GM12891 (cell line): ENCODE data around the gene RHBG.

Experiments used
- DNase-seq: peaks from one replicate; pipeline ENCODE4 v3.0.0; 2011; ENCODE audit warnings: low spot score; ENCODE audit not compliant: insufficient read length
- FAIRE-seq: peaks from 2 replicates; lab custom pipeline; 2011; peaks lifted over from hg19 to GRCh38; lab: Jason Lieb, UNC
- PAX5 ChIP-seq: IDR thresholded peaks from 2 replicates; pipeline ENCODE4 v1.6.1; 2011; ENCODE audit warnings: low read length, moderate library complexity, mild to moderate bottlenecking; ENCODE audit not compliant: insufficient read depth, severe bottlenecking
- POLR2A ChIP-seq: IDR thresholded peaks from 2 replicates; pipeline ENCODE4 v1.6.1; 2011; ENCODE audit warnings: low read depth, low read length, control low read depth
- POLR2AphosphoS5 ChIP-seq: IDR thresholded peaks from 2 replicates; pipeline ENCODE4 v1.6.1; 2011; ENCODE audit warnings: low read depth, low read length, control low read depth
- POU2F2 ChIP-seq: IDR thresholded peaks from 2 replicates; pipeline ENCODE4 v1.6.1; 2011; ENCODE audit warnings: low read depth, mild to moderate bottlenecking, control low read depth, low read length, moderate library complexity
- SPI1 ChIP-seq: IDR thresholded peaks from 2 replicates; pipeline ENCODE4 v1.6.1; 2011; ENCODE audit warnings: low read depth, low read length, control low read depth
- TAF1 ChIP-seq: IDR thresholded peaks from 2 replicates; pipeline ENCODE4 v1.6.1; 2011; ENCODE audit warnings: low read depth, low read length, control low read depth

RHBG gene

DNA sequence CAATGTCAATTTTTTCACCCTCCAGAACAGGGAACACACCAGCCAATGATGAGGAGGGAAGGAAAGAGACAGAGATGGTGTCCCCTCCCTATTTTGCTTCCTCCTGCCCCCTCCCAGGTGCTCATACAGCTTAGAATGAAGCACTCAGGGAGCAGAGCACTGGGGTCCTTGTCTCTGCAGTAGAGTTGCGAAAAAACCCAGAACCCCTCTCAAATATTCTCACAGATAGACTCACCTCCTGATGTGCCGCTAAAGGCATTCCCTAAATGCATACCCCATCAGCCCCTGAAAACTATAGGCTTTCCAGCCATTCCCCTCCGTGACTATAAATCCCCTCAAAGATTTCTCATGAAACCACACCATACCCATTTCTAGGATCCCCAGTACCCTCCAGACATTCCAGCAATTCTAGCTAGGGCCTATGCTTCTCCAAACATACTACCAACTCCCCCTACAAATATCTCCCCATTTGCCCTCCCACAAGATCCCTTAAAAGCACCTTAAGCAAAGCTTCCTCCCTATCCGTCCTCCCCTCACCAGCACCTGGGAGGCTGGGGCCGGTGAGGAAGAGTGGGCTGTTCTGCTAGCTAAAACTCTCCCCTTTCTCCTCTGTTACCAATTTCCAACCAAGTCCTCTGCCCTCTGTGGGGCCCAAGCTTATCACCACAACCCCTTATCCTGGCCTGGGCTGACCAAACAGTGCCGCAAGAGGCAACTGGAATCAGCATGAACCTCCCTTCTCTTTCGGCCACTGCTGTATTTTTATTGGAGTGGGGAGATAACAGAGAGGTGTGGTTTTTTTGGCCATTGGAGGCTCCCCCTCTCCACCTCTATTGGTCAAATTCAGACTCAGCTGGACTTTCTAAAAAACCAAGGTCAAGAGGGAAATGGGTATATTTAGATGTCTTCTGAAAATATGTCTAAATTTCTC, 54.7 kb downstream of the RHBG start:
- DNase-seq (no peak), FAIRE-seq (no peak)
- TF ChIP-seq TAF1 (no peak), PAX5 (no peak), POLR2A (no peak), POU2F2 (no peak), SPI1 (no peak), POLR2AphosphoS5 (no peak)

DNA sequence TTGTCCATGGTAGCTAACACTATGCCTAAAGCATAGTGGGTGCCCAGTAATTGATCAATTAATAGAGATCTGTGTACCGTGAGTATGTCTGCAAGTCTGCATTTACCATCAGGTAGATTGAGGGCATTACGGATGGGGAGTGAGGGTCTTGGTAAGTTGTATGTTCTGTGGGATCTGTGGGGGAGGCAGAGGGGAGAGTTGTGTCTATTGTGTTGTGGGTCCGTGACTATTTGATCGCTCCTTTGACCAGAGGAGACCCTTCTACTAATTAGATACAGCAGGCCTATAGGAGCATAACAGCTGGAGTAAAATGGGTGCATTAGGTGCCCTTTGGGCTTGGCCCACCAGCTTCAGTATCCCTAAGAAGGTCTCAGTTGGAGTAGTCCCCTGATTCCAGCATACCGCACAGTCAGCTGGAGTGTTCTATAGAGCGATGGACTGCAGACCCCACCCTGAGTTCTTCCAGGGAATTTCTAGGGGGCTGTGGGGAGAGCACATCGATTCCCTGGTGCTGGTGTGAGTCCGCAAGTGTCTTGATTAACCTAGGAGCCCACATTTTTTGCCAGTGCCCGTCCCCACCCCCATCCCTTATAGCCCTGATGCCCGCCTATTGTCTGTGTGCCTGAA, 55.9 kb downstream of the RHBG start:
- no peak for DNase-seq
- no peak for TF ChIP-seq POLR2AphosphoS5
- no peak for TF ChIP-seq POU2F2
- TF ChIP-seq PAX5 = no peak
- no peak for TF ChIP-seq TAF1
- no peak for TF ChIP-seq SPI1
- no peak for TF ChIP-seq POLR2A
- FAIRE-seq = no peak

DNA sequence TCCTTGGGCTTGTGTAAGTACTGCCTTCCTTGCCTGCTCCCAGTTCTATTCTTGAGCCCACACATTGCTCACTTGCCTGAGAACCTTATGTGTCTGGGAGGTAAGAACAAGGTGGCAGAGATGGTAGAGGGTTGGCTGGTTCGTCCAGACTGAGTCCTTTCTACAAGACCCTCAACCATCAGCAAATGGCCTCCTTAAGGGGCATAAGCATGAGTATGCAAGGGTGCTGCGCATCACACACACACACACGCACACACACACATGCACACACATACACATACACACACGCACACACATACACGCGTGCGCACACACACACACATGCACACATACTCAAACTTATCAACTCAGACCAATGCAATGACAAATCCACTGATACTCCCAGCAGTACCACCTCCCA, 56.9 kb downstream of the RHBG start:
- DNase-seq = no peak
- no peak for FAIRE-seq
- TF ChIP-seq PAX5 (no peak), POU2F2 (no peak), TAF1 (no peak), POLR2AphosphoS5 (no peak), SPI1 (no peak), POLR2A (no peak)

DNA sequence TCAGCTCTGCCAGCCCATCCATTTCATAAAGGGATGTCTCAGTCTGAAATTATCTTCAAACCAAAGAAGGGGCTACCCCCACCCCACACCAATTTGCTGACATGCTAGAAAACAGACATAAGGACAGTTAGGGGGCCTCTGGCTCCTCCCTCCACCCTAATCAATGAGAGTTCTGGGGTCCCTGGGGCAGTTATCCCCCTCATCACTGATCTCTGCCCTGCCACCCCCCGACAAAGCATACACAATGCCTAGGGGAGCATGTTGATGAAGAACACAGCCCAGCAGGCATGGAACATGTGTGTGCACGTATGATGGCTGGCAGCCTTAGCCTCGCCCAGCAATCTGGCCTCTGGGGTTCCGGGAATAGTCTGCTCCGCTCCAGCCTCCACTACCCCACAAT, 58.9 kb downstream of the RHBG start:
- FAIRE-seq = no peak
- no peak for TF ChIP-seq POU2F2
- no peak for DNase-seq

DNA sequence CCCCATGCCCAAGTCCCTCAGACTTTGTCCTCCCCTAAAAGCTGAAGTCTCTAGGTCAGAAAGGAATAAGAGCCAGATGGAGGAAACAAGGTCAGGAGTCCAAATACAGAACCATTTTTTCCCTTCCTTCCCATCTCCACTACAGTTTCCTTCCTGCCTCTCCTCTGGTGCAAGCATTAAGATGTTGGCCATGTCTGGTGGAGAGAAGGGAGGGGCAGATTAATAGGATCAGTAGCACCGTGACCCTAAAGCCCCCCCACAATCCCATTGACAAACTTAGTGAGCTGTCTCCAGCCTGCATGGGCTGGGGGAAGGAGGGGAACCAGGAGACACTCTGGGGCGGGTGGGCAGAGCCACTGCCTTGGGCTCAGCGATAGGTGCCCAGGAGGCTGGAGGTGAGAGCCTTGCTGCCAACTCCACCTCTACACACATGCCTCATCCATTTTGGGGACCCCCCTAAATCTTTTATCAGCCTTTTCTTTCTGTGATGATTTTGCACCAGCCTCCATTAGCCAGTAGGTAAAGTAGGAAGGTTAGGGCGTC, 59.8 kb downstream of the RHBG start:
- FAIRE-seq (no peak), DNase-seq (no peak)
- TF ChIP-seq TAF1 (no peak), POLR2AphosphoS5 (no peak), POLR2A (no peak), POU2F2 (no peak), SPI1 (no peak), PAX5 (no peak)

DNA sequence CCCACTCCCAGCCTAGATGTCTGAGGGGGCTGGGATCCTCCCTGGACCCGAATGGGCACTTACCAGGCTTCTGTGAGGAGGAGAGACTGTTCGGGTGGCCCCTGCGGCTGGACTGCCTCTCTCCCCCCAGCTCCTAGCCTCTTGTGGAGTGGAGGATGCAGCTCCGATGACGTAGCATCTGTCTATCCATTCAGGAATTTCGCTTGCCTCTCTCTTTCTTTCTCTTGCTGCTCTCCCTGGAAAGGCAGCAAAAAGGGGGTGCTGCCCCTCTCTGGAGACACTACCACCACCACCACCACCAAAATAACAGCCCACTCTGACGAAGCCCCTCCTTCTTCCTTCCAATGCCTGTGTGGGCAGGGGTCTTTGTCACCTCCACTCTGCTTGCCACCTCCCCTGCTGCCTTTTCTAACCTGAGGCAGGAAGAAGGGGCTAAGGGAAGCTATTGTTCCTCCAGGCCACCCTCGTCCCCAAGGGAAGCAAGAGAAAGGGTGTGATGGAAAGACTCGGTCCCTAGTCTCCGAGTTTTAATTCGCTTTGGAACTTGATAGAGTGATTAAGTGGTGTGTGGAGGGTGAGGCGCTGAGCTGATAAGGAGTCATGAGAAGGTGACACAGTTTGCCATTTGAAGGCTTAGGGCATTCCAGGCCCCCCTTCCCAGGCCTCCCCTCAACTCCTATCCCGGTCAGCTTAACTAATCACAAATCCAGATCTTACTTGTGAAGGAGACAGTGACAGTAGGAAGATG, 60.5 kb downstream of the RHBG start:
- FAIRE-seq (no peak), DNase-seq (no peak)
- TF ChIP-seq PAX5 = no peak
- no peak for TF ChIP-seq POLR2A
- TF ChIP-seq TAF1 = no peak
- no peak for TF ChIP-seq POU2F2
- TF ChIP-seq POLR2AphosphoS5 = no peak
- TF ChIP-seq SPI1 = no peak

DNA sequence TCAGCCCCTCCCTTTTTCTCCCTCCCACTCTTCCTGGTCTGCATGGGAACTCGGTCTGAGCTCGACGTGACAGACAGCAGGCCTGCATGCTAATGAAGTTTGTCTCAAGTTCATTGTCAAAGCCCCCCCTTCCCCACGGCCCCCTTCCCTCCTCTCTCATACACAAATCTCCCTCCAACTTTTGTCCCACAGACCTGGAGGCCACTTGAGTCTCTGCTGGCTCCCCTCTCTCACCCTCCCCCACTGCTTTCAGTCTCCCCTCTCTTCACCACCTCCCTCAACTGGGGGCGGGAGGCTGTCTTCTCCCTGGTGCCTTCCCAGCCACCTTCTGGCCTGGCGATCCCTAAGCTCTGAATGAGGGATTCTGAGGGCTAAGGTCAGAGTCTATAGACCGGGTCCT, 61.3 kb downstream of the RHBG start:
- FAIRE-seq = no peak
- no peak for DNase-seq
- no peak for TF ChIP-seq POLR2A
- no peak for TF ChIP-seq POLR2AphosphoS5
- TF ChIP-seq TAF1 = no peak
- TF ChIP-seq SPI1 = no peak

DNA sequence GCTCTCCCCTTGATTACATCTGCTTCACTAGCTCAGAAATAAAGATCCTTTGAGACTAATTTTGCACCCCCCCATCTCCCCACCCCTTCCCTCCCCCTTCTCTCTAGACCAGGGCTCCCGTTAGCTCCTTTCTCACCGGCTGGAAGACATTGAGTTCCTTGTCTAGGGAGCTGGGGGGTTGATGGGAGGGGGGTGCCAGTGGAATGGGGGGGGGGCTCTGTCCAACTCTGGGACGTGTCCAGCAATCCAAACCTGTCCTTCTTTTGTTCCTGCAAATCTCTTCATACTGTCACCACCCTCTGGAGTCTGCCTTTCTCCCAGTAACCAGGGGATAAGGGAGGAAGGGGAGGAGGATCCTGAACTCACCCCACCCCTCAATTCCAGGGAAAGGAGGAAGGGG, 61.9 kb downstream of the RHBG start:
- no peak for DNase-seq
- TF ChIP-seq SPI1 (no peak), TAF1 (no peak), POU2F2 (no peak), POLR2A (no peak), PAX5 (no peak), POLR2AphosphoS5 (no peak)
- no peak for FAIRE-seq

DNA sequence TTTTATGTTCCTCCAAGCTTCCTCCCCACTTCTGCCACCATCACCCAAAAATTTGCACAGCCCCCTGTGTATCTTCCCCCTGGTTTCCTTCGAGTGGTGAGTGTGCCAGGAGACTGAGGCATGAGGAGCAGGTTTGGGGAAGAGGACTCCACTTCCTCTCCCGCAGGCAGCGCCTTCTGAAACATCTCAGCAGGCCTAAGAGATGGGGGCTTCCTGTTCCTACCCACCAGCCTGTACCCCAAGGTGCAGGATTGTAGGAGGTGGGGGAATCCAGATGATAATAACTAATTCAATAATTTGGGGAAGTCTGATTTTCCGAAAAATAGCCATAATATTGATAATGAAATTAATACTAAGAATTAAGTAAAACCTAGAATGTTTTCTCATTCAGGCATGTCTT, 62.4 kb downstream of the RHBG start:
- TF ChIP-seq PAX5 (no peak), SPI1 (no peak), POLR2A (no peak), POLR2AphosphoS5 (no peak), TAF1 (no peak), POU2F2 (no peak)
- DNase-seq (no peak), FAIRE-seq (no peak)
